Measurements from ENCODE around the gene LRP5.
"Not testable (repeated sequence)": the region's sequence is repeated elsewhere in the genome, so short reads cannot be mapped to it uniquely, and the experiment has no call there.

The LRP5 gene

GRCh38 chr11:68469642-68470041 is 157.3 kb downstream of the LRP5 start:
- no peak for DNase-seq (ENCODE audit: low read depth)

GRCh38 chr11:68470304-68470811 is 158.0 kb downstream of the LRP5 start:
- DNase-seq (ENCODE audit: low read depth) = no peak

DNA sequence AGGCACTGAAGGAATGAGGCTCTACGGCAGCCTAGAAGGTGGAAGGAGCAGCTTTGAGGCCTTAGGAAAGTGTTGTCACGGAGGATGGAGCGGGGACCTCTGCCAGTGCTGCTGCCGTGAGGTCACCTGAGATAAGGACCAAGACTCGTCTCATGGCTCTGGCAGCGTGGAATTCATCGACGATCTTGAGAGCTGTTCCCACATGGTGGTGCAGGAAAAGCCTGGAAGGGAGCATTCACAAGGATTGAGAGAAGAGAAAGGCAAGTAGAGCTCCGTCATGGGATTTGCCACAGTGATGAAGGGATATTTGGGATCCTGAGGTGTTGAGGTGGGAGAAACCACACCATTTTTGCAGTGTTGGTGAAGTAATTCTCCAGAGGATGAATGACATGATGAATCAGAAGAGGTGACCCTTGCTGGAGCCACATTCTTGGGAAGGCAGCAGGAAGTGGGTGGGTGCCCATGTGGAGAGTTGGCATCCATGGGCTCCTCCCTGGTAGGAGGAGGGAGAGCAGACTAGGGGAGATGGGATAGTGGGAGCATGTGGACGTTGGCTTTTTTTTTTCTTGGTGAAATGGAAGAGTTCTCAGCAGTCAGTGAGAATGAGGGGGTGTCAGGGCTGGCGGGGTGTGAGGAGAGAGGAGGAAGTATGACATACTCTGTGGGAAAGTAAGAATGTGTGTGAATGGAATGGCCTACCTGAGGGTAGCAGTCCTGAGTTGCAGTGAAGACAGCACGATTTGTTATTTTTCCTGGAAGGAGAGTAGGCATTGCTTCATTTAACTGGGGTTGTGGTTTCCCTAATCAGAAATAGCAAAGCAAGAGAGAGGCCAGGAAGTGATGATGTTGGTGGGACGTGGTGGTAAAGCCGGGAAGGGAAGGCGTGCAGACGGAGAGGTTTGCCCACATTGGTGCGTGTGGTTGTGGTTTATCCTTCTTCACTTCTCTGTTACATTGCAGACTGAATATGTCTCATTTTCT is 159.3 kb downstream of the LRP5 start:
- peak; percentile 27 for DNase-seq (ENCODE audit: low read depth)

- DNase-seq (ENCODE audit: low read depth) = no peak
These were observed 160.4 kb downstream of the LRP5 start for GRCh38 chr11:68472778-68473177.

DNA sequence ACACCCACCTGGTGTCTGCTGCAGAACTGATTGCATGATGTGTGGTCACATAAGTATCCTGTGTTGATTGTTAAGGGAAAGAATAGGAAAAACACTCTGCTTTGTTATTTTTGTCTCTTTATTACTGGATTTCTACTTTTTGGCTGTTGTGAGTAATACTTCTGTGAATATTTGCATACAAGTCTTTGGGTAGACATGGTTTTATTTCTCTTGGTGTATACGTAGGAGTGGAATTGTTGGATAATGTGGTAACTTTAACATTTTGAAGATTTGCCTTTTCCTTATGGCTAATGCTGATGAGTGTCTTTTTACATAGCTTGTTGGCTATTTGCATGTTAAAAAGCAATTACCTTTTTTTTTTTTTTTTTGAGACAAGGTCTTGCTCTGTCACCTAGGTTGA is 161.3 kb downstream of the LRP5 start:
- DNase-seq (ENCODE audit: low read depth) = no peak

GRCh38 chr11:68475626-68476025 is 163.2 kb downstream of the LRP5 start:
- DNase-seq (ENCODE audit: low read depth) = not testable (repeated sequence)

DNA sequence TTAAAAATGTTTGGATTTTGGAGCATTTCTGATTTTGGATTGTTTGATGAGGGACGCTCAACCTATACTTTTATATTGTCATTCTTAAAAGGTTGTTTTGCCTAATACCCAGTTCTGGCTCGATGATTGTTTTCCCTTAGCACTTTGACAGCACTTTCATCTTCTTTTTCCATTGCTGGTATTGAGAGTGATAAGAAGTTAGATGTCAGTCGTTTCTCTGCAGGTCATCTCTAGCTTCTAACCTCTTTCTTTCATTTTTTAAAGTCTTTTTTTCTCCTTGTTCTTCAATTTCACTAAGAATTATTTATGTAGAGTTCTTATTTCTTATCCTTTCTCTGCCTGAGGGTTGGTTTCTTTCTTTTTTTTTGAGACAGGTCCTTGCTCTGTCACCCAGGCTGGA is 167.0 kb downstream of the LRP5 start:
- no peak for DNase-seq (ENCODE audit: low read depth)

- no peak for DNase-seq (ENCODE audit: low read depth)
These were observed 167.8 kb downstream of the LRP5 start for GRCh38 chr11:68480193-68480592.

DNA sequence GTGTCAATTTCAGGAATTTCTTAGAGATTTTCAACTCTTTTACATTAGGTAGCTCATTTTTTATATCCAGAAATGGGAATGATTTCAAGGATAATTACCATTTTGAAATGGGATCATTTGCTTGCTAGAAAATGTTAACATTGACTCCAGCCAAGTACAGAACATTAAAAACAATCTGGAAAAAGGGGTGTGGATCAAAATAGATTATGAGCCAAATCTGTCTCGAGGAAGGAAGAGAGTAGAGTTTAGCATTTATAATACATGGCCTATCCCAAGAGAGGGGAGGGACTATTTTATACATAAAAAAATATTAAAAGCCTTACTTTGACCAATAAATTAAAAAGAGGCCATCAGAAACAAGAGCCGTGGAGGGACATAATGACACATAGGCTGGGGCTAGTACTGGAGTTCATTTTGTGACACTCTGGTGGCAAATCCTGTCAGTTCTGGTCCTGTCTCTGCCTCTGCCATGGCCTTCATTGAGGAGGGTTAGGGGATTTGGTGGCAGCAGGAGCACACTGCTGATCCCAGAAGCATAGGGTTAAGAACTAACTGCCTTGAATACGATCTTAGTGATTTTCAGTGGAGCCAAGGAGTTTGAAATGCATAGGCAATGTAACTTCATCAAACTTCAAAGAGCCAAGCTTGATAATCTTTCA is 168.6 kb downstream of the LRP5 start:
- no peak for DNase-seq (ENCODE audit: low read depth)

DNA sequence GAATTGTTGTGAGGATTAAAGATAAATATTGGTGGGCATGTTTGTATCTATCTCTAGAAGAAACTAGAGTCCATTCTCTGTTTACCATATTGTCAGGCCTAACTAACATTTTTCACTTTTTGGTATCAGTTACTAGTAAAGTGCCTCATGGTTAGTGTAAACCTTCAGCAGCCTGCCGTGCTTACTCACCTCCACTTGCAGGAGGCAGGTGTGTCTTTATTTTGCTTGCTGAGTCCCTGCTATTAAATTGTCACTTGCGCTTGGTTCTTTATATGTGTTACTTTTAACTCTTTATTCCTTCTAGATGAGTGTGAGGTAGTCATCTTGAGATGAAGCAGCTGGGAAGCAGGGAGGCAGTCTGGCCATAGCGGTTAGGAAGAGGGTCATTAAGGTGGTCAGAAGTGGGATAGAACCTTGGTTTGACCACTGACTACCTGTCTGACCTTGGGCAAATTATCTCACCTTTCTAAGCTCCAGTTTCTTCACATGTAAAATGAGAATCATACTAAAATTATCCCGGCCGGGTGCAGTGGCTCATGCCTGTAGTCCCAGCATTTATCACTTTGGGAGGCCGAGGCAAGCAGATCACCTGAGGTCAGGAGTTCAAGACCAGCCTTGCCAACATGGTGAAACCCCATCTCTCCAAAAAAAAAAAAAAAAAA is 169.3 kb downstream of the LRP5 start:
- no peak for DNase-seq (ENCODE audit: low read depth)

GRCh38 chr11:68488623-68489022 is 176.2 kb downstream of the LRP5 start:
- no peak for DNase-seq (ENCODE audit: low read depth)

DNA sequence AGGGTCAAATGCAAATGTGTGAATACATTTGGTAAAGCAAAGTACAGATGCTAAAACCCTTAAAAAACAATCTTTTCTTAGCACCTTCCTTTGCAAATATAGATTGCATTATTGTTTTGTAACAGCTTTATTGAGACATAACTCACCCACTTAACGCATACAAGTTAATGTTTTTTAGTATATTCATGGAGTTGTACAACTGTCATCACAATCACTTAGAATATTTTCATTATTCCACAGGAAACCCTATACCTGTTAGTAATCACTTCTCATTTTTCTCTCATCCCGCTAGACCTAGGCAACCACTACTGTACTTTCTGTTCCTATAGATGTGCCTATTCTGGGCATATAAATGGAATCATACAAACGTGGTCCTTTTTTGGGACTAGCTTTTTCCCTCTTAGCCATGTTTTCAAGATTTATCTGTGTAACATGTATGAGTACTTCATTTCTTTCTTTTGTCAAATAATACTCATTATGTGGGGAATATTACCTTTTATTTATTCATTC is 182.9 kb downstream of the LRP5 start:
- no peak for DNase-seq (ENCODE audit: low read depth)

DNA sequence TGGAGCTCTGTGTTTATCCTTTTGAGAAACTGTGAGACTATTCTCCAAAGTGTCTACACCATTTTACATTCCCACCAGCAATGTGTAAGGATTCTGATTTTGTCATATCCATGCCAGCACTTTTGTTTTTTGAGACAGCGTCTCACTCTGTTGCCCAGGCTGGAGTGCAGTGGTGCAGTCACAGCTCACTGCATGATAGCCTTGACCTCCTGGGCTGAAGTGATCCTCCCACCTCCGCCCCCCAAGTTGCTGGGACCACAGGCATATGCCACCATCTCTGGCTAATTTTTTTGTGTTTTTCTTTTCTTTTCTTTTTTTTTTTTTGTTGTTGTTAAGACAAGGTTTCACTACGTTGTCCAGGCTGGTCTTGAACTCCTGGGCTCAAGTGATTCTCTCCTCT is 183.5 kb downstream of the LRP5 start:
- DNase-seq (ENCODE audit: low read depth) = no peak

DNA sequence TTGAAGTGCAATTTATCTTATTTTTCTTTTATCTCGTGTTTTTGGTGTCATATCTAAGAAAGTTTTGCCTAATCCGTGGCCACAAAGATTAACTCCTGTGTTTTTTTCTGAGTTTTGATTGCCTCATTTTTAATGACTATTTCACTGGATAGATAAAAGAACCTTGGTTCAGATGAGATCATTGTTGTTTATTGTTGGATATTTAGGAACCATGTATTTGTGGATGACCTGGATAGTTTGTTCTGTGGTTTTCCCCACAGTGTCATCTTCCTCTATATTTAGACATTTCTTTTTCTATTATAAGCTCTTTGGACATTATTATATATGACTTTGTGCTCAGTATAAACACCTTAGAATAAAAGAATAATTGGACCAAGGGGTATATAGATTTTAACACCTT is 185.4 kb downstream of the LRP5 start:
- no peak for DNase-seq (ENCODE audit: low read depth)

GRCh38 chr11:68498321-68498720 is 185.9 kb downstream of the LRP5 start:
- no peak for DNase-seq (ENCODE audit: low read depth)
